Effector CD4-positive, alpha-beta T cell (primary cell): ENCODE measurements around the gene ZNF200.
"Not testable (repeated sequence)": the region's sequence is repeated elsewhere in the genome, so short reads cannot be mapped to it uniquely, and the experiment has no call there.

Experiments used
- DNase-seq: peaks from one replicate; pipeline ENCODE4 v3.0.0-alpha.2; 2020

ZNF200 gene

DNA sequence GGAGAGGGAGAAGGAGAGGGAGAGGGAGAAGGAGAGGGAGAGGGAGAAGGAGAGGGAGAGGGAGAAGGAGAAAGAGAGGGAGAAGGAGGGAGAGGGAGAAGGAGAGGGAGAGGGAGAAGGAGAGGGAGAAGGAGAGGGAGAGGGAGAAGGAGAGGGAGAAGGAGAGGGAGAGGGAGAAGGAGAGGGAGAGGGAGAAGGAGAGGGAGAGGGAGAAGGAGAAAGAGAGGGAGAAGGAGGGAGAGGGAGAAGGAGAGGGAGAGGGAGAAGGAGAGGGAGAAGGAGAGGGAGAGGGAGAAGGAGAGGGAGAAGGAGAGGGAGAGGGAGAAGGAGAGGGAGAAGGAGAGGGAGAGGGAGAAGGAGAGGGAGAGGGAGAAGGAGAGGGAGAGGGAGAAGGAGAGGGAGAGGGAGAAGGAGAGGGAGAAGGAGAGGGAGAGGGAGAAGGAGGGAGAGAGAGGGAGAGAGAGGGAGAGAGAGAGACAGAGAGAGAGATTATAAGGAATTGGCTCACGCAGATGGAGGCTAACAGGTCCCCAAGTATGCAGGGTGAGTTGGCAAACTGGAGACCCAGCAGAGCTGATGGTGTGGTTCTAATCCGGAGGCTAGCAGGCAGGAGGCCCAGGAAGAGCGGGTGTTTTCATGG lies 37.1 kb downstream of the ZNF200 start:
- DNase-seq: not testable (repeated sequence)

DNA sequence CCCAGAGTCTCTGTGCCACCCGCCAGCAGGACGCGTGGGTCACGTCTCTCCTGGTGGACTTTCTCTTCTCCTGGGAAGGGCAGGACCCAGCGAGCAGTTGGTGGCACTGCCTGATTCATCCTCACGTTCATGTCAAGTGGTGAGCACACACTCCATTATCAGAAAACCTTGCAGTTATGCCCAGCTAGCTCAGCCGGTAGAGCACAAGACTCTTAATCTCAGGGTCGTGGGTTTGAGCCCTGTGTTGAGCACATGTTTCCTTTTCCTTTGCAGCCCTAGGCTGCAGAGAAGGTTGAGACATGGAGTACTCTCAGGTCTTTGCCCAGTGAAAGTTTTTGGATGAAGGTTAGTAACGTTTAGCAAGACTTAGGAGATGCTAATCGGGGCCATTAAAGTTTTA lies 39.0 kb downstream of the ZNF200 start:
- no peak for DNase-seq

DNA sequence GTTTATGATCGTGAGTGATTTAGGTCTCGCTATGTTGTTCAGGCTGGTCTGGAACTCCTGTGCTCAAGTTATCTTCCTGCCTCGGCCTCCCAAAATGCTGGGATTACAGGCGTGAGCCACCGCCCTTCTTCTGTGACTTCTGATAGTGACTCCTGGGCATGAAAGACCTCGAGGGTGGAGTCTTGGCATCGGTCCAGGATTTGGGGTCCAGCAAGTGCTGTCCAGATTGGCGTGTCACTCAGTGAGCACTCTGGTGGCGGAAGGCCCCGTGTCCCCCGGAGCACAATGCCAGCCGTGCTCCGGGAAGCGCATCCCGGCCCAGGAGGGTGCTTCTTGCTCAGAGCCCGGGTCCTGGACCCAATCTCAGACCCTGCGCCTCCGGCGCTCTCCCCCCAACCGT lies 40.2 kb downstream of the ZNF200 start:
- no peak for DNase-seq

DNA sequence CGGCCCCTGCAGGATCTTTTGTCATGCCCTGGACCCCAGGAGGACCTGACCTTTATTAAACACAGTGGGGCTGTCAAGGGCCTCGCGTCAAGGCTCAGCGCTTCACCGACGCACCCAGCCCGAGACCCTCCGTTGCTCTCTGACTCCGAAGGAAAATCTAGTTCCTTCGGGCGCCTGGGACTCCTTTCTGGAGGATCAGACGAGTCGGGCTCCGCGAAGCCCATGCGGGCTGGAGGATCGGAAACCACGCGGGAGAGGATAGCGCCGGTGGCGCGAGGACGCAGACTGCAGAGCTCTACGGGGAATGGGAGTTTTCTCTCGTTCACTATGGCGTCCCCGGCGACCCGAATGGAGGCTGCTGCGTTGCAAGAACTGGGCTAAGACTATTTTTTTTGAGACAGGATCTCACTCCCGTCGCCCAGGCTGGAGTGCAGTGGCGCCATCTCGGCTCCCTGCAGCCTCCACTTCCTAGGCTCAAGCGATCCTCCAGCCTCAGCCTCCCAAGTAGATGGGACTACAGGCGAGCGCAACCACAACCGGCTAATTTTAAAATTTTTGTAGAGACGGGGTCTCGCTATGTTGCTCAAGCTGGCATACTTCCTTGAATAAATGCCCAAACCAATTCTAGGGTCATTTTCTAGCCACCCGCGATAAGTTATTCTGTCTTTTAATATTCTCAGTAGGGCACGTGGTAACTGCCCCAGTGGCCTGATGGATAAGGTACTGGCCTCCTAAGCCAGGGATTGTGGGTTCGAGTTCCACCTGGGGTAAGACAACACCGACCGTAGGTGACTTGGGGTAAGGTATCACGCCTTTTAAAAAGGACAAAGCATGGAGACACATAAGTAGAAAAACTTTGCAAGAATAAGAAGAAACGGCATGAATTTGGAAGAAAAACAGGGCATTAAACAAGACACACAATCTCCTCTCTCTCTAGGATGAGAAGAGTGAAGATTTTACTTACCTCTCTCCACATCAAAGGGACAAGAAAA lies 41.4 kb downstream of the ZNF200 start:
- DNase-seq: no peak

DNA sequence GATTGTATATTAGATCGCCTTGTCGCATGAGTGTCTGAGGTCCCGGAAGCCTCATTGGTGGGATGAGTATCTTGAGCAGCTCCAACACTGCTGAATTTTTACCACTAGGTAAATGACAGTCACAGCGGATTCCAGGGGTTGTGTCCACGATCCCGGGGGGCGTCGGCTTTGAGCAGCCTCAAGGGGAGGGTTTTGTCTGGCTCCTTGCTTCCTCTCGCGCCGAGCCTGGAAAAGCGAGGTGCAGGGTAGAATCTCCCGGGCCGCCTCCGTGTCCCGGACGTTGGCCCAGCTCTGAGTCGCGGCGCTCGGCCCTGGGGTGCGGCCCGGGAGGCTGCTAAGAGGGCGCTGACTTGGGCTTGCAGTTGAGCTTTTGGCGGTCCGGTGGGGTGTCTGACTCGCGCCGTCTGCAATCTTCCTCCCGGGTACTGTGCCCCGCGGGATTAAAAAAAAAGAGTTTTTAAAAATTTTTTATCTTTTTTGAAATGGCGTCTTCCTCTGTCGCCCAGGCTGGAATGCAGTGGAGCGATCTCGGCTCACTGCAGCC lies 42.4 kb downstream of the ZNF200 start:
- no peak for DNase-seq

DNA sequence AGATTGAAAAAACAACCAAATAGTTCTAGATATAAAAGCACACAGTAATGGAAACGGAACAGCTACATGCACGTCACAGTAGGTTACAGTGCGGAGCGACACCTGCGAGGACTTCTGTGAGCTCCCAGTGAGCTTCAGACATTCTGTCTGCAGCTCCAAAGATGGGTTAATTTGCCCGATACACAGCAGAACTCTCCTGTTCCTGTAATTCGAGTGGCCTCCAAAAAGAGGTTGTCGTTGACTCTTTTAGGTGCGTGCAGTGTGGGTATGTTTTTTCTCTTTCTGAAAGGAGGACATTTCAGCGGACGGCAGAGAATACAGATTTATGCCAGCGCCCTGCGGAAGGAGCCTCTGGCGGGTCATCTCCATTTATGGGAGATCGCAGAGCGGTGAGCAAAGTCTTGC lies 44.0 kb downstream of the ZNF200 start:
- no peak for DNase-seq

DNA sequence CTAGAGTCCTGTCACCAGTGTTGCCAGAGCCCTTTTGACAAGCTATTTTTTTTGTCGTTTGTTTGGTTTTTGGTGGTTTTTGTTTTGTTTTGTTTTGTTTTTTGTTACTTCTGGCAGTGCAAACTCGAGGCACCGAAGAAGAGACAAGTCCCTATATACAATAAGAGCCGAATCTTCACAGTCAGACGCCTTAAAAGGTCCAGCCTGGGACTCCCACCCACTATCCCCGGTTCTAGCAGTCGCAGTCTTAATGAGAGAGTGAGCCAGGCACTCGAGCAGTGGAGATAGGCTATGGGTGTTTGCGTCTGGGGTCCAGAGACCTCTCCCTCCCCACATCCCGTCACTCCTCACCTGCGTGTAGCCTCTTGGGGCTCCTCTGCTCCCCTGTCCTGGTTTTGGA lies 45.1 kb downstream of the ZNF200 start:
- DNase-seq: no peak

DNA sequence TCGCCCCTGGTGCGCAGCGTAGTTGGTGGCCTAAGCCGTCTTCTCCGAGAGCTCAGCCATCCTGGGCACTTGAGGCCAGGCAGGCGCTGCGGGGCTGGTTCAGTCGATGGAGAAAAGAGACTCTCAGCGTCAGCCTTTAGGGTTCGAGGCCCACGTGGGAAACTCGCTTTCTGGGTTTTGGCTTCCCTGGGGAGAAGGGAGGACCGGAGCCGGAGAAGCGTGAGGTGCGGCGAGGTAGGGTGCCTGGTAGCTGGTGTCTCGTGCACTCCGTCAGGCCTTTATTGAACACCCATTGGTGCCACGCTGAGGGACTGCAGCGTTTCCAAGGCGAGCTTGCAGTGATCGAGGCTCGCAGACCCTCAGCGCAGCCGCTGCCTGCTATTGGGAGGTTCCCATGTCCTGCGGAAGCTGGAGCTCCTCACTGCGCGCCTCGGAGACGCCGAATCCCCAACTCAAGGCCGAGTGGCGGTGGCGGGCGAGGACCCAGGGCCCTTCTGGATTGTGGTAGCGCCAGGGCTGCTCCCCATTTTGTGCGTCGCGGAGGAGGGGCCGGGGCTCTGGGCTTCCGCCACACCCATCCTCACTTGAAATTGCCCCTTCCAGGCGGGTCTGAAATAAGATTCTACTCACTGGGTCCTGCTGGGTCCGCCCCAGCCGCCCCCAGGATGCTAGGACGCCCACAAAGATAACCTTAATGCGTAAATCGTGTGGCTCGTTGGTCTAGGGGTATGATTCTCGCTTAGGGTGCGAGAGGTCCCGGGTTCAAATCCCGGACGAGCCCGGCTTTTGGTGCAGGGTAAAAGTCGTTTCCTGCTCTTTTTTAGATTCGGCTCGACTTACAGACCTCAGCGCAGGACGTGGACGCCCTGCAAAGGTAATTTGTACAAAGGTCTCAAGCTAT lies 45.8 kb downstream of the ZNF200 start:
- DNase-seq: no peak

DNA sequence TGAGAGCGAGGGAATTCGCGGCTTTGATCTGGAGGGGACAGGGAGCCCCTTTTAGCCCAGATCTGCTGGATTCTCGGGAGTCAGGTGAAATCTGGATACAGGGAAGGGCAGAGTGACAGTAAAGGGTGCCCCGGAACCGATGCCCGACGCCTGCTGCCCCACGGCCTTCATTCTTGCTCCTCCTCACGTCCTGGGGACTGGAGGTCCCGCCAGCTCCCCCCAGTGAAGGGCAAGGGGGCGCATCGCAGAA lies 46.4 kb downstream of the ZNF200 start:
- no peak for DNase-seq

DNA sequence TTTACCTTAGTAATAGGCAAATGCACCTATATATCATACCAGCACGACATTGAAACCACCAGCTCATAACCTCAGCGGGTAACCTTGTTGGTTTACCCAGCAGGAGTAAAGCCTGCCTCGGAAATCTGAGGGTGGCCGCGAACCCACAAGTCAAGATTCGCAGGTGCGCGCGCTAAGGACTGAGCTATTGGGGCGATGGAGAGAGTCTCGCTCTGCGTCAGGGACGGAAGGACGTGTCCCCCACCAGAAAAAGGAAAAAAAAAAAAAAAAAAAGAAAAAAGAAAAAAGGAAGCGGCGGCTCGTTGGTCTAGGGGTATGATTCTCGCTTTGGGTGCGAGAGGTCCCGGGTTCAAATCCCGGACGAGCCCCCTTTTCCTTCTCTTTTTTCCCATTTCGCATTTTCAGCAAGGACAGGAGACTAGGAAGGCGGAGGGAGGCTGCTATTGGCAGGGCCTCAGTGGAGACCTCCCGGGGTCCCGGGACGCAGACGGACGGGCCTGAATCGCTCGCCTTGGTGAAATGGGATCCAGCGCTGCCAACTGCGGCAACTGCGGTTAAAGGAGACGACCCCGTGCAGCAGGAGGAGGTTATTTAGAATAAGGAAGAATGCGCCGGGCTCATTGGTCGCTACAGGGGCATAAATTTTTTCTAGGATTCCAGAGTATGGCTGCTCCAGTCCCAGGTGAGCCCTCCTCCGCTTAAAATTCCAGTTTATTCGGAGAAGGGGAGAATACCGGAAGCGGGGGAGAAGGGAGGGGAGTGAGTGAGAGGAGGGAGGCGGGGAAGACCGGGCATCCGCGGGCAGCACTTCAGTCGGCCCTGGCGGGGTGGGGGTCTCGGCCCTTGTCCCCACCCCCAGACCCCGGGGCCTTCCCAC lies 46.9 kb downstream of the ZNF200 start, which contains the start of gene OR1F1:
TSS of gene OR1F1 (plus strand) at position 407 of the 877 bp plus-strand sequence.
- no peak for DNase-seq

DNA sequence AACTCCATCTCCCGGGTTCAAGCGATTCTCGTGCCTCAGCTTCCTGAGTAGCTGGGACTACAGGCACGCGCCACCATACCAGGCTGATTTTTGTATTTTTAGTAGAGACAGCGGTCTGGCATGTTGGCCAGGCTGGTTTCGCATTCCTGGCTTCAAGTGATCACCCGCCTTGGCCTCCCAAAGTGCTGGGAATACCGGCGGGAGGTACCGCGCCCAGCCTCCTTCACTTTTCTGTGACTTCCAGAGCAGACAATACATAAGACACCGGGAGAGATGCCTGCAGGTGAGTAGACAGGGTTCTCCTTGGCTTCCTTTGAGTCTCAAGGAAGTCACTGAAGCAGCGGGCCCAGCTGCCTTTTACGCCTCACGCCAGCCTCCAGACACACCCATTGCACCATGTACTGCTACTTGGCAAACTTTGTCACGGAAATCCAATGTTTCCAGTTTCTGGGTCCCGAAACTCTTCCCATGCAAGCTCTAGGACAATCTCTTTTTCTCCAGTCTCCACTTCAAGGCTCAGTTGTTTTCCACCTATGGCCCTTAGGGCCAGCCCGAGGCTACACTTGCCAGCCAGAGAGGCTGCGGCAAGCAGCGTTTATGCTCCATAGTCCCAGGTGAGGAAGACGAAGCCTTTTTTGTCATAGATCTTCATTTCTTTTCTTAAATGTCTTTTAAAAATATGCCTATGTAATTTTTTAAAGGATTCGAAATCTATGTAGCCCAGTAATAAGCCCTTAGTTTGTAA lies 47.8 kb downstream of the ZNF200 start:
- no peak for DNase-seq

DNA sequence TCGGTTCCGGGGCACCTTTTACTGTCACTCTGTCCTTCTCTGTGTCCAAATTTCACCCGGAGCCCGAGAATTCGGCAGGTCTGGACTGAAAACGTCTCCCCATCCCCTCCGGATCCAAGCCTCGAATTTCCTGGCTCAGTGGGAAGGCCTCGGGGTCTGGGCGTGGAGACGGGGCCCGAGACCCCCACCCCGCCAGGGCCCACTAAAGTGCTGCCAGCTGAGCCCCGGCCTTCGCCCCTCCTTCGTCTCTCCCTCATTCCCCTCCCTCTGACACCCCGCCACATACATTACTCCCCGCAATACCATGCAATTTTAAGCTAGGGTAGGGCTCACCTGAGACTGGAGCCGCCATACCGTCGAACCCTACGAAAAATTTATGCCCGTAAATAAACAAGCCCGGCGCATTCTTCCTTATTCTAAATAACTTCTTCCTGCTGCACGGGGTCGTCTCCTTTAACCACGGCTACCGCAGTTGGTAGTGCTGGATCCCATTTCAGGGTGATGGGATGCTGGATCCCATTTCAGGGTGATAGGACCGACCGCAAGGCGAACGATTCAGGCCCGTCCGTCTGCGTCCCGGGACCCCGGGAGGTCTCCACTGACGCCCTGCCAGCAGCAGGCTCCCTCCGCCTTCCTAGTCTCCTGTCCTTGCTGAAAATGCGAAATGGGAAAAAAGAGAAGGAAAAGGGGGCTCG lies 51.4 kb downstream of the ZNF200 start:
- DNase-seq: no peak

DNA sequence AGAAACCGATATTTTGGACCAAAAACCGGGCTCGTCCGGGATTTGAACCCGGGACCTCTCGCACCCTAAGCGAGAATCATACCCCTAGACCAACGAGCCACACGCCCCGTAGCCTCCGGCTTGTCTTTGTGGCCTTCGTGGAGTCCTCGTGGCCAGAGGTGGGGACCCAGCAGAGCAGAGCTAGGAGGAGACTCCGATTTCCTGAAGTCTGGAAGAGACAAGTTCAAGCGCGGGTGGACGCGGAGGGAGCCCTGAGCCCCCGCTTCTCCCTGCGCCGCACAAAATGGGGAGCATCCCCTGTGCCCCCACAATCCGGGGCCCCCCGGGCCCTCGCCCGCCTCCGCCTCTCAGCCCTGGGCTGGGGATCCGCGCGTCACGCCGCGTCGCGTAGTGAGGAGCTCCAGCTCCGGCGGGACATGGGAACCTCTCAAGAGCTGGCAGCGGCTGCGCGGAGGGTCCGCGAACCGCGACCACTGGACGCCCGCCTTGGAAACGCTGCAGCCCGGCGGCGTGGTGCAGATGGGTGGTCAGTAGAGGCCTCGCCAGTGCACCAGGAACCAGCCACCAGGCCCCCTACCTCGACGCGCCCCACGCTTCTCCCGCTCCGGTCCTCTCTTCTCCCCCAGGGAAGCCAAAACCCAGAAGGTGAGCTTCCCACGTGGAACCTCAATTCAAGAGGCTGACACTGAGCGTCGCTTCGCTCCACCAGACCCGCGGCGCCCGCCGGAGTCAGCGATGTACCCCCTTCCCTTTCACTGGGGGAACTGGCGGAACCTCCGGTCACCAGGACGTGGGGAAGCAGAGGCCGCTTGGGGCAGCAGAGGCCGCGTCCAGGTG lies 52.1 kb downstream of the ZNF200 start:
- DNase-seq: no peak

DNA sequence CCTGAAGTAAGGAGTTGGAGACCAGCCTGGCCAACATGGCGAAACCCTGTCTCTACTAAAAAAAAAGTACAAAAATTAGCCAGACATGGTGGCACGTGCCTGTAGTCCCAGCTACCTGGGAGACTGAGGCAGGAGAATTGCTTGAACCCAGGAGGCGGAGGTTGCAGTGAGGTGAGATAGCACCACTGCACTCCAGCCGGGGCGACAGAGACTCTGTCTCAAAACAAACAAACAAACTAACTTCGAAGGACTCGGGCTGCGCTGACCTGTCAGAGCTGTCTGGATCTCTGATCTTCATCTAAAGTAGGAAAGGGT lies 52.7 kb downstream of the ZNF200 start:
- DNase-seq: not testable (repeated sequence)

DNA sequence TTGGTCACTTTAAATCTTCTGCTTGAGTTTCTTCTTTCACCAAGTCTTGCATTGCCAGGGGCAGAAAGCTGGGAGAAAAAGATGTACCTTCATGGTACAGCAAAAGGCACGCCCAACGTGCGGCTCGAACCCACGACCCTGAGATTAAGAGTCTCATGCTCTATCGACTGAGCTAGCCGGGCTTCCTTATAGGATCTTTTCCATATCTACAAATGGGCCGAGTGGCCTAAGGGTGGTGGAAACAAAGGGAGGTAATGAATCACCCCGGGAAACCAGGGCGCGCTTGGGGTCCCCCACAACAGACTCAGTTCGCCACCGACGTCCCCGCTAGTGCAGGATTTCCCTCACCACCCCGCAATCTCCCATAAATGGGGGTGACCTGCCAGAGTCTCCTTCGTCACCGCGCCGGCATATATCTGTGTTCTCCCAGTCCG lies 54.5 kb downstream of the ZNF200 start:
- DNase-seq: no peak

DNA sequence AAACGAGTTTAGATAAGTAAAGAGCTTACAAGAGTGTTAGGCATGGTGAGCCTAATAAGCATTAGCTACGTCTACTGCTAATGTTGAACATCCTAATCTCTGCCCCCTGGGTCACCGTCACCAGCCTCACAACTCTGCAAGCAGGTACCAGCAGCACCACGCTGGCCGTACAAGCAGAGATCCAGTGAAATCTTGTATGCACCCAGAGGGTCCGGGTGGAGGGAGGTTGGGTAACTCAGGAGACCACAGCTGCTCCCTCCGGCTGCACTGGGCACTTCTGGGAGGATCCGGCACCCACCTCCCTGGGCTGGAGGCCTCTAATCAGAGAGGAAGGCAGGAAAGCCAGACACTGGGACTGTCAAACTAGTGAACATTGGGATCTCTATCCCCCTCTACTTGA lies 55.3 kb downstream of the ZNF200 start:
- DNase-seq: no peak

DNA sequence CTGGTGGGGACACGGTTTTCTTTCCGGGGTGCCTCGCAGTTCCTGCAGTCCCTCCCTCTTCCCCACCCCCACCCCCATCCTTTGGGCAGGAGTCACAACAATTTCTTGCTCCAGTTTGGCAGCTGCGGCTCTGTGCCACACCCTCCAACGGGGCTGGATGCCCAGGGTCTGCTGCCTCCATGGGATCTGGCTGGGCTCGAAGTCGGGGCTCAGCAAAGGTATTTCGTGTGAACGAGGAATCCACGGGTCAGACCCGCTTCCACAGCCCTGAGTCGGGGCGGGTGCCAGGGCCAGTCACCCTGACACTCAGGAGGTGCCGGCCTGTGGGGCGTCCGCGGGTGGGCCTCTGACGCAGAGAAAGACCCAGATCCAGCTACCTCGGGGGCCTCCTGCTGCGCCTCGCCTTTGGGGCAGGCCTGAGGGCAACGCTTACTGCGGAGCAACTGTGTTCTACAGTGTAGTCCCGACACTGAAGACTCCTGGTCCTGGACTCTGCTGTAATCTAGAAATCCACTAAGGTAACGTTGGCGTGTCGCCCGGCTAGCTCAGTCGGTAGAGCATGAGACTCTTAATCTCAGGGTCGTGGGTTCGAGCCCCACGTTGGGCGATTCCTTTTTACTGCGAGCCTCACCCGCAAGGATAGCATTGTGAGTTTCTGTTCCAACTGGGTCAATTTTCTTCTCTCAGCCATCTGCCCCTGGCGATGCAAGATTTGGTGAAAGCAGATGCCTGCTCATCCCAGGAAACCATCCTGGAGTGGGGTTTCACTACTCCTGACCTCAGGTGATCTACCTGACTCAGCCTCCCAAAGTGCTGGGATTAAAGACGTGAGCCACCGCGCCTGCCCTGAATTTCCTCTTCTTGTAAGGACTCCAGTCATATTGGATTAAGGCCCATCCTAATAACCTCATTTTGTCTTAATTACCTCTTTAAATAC lies 59.5 kb downstream of the ZNF200 start:
- no peak for DNase-seq

DNA sequence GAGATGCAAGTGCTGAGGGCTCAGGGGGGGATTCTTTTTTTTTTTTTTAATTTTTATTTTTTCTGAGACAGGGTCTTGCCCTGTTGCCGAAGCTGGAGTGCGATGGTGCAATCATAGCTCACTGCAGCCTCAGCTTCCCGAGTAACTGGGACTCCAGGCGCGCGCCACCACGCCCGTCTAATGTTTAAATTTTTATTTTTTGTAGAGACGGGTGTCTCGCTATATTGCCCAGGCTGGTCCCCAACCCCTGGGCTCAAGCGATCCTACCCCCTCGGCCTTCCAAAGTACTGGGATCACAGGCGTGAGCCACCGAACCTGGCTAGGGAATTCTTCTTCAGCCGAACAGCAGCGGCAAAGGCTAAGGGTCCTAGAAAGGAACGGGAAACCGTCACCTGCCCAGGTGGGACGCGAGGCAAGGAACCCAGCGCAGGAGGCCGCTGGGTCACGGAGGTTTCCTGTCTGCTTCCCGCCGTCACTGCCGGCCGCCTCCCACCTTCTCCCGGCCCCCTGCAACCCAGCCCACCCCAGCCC lies 60.3 kb downstream of the ZNF200 start:
- DNase-seq: no peak
